PFSK-1 (cell line): ENCODE results near the gene RAB3GAP1.

Source experiments
- FOXP2 ChIP-seq: optimal IDR thresholded peaks from 2 replicates; pipeline ENCODE3; 2011; ENCODE audit warnings: borderline replicate concordance, control low read depth, inconsistent platforms; ENCODE audit not compliant: insufficient read depth; ENCODE audit errors: extremely low read length, extremely low read depth
- POLR2AphosphoS5 ChIP-seq: IDR thresholded peaks from 2 replicates; pipeline ENCODE4 v1.6.1; 2012; ENCODE audit warnings: low read depth, mild to moderate bottlenecking, control low read depth, low read length, moderate library complexity
- REST ChIP-seq, 2 experiments: IDR thresholded peaks; 2 replicates each; pipeline versions ENCODE4 v1.6.1 to v1.8.0; 2011 to 2012; ENCODE audit warnings: low read depth in 2 of 2, low read length in 2 of 2, control low read depth in 1 of 2, inconsistent platforms in 1 of 2, mild to moderate bottlenecking in 1 of 2, moderate library complexity in 1 of 2; ENCODE audit not compliant: insufficient read depth in 1 of 2
- SIN3A ChIP-seq: IDR thresholded peaks from 2 replicates; pipeline ENCODE4 v1.6.1; 2012; ENCODE audit warnings: mild to moderate bottlenecking, low read length, moderate library complexity, borderline replicate concordance; ENCODE audit not compliant: insufficient read depth
- TAF1 ChIP-seq: IDR thresholded peaks from 2 replicates; pipeline ENCODE4 v1.6.1; 2012; ENCODE audit warnings: low read length, control low read depth, borderline replicate concordance; ENCODE audit not compliant: insufficient read depth

DNA sequence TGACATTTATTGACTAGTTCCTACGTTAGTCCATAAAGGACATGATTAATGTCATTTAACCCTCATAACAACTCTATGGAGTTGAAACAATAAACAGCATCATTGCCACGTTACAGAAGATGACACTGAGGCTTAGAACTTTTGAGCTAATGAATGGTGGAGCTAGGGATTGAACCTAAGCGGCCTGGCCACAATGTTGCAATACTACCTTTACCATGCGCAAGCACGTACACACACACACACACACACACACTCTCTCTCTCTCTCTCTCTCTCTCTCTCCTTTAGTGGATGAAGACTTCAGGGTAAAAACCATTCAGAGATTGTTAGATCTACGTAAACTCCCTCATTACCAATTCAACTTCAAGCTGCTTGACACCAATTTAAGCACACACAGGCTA lies 4.0 kb upstream of the RAB3GAP1 start:
- TF ChIP-seq POLR2AphosphoS5 = no peak
- TF ChIP-seq SIN3A = no peak
- no peak for TF ChIP-seq TAF1
- TF ChIP-seq REST (IDR thresholded peaks at IDR 0.05; ENCODE audit: insufficient read depth in 1 of 2, low read depth in 2 of 2, low read length in 2 of 2) = no peak
- TF ChIP-seq FOXP2 = no peak
